ENCODE results near the gene KCNJ13.

Gene KCNJ13

GRCh38 chr2:232776435-232776834, at the start of gene KCNJ13:
KCNJ13 (minus strand) TSS chr2:232776565; CDS start chr2:232771362, 5,203 bp downstream.
- DNase-seq (ENCODE audit: low read depth), result no peak

- no peak for DNase-seq (ENCODE audit: low read depth)
These were observed 41.4 kb upstream of the KCNJ13 start for GRCh38 chr2:232817756-232818155.

- DNase-seq (ENCODE audit: low read depth), result no peak
These were observed 40.3 kb upstream of the KCNJ13 start for GRCh38 chr2:232816657-232817056.

- DNase-seq (ENCODE audit: low read depth), result no peak
These were observed 39.2 kb upstream of the KCNJ13 start for GRCh38 chr2:232815569-232815968.

GRCh38 chr2:232810444-232810843, 34.1 kb upstream of the KCNJ13 start:
- DNase-seq (ENCODE audit: low read depth), result no peak

- DNase-seq (ENCODE audit: low read depth), result no peak
These were observed 33.2 kb upstream of the KCNJ13 start for GRCh38 chr2:232809349-232810124.

GRCh38 chr2:232802091-232802490, 25.7 kb upstream of the KCNJ13 start:
- DNase-seq (ENCODE audit: low read depth), result no peak

- no peak for DNase-seq (ENCODE audit: low read depth)
These were observed 23.8 kb upstream of the KCNJ13 start for GRCh38 chr2:232800166-232800565.

GRCh38 chr2:232798187-232798586, 21.8 kb upstream of the KCNJ13 start:
- DNase-seq (ENCODE audit: low read depth), result no peak

- DNase-seq (ENCODE audit: low read depth), result no peak
These were observed 19.6 kb upstream of the KCNJ13 start for GRCh38 chr2:232795920-232796319.

GRCh38 chr2:232794981-232795380, 18.6 kb upstream of the KCNJ13 start:
- DNase-seq (ENCODE audit: low read depth), result no peak

- DNase-seq (ENCODE audit: low read depth), result no peak
These were observed 16.9 kb upstream of the KCNJ13 start for GRCh38 chr2:232793271-232793670.

- no peak for DNase-seq (ENCODE audit: low read depth)
These were observed 15.2 kb upstream of the KCNJ13 start for GRCh38 chr2:232791518-232791917.

GRCh38 chr2:232789082-232789481, 12.7 kb upstream of the KCNJ13 start:
- DNase-seq (ENCODE audit: low read depth), result no peak

- no peak for DNase-seq (ENCODE audit: low read depth)
These were observed 11.4 kb upstream of the KCNJ13 start for GRCh38 chr2:232787806-232788205.

GRCh38 chr2:232783278-232783677, 6.9 kb upstream of the KCNJ13 start:
- no peak for DNase-seq (ENCODE audit: low read depth)

- no peak for DNase-seq (ENCODE audit: low read depth)
These were observed 5.4 kb upstream of the KCNJ13 start for GRCh38 chr2:232781765-232782164.

GRCh38 chr2:232779934-232780333, 3.6 kb upstream of the KCNJ13 start:
- DNase-seq (ENCODE audit: low read depth), result no peak

GRCh38 chr2:232779465-232779864, 3.1 kb upstream of the KCNJ13 start:
- DNase-seq (ENCODE audit: low read depth), result no peak

- no peak for DNase-seq (ENCODE audit: low read depth)
These were observed 911 bp upstream of the KCNJ13 start for GRCh38 chr2:232777276-232777675.

GRCh38 chr2:232773815-232774214, 2.5 kb downstream of the KCNJ13 start:
- no peak for DNase-seq (ENCODE audit: low read depth)

GRCh38 chr2:232772531-232772930, 3.8 kb downstream of the KCNJ13 start:
- no peak for DNase-seq (ENCODE audit: low read depth)

- DNase-seq (ENCODE audit: low read depth), result no peak
These were observed 4.5 kb downstream of the KCNJ13 start for GRCh38 chr2:232771870-232772269.

GRCh38 chr2:232770207-232770606, 6.2 kb downstream of the KCNJ13 start:
- no peak for DNase-seq (ENCODE audit: low read depth)

Measured in activated T-cell treated with anti-CD3 and anti-CD28 coated beads for 1 hour (primary cell).